PC-3 (cell line): ENCODE data around the gene PTPRE. TPM values are rescaled to one million over a fixed set of nuclear protein-coding genes. Genes with fewer than 3 reads are reported as not detected.

ENCODE experiments used
- ATAC-seq: fragments of 200-7000 bp; cut with Tn5 transposase; 2 replicates; pipeline ENCODE4 v1.9.1; 2020; ENCODE audit warnings: mild to moderate bottlenecking, moderate library complexity
- BruUV-seq: library from RNA; stranded (reverse); fragments of 400-500 nt; replicated peaks from 2 replicates; lab custom pipeline; 2021; lab: Mats Ljungman, UMichigan
- CTCF ChIA-PET: fragments of 300-600 bp; sonication (Branson Sonifier 250); formaldehyde crosslinking; loops from one replicate; lab custom pipeline; 2022; ENCODE audit warnings: antibody characterized with exemption; lab: Charles Lee
- POLR2A ChIA-PET: fragments of 300-600 bp; sonication (Branson Sonifier 250); formaldehyde crosslinking; loops from one replicate; lab custom pipeline; 2022; ENCODE audit warnings: antibody characterized with exemption; ENCODE audit not compliant: unreplicated experiment; lab: Charles Lee
- DNase-seq: peaks from one replicate; pipeline ENCODE4 v3.0.0-alpha.2; 2015
- H2AFZ ChIP-seq: fragments of 300-600 bp; sonication (generic); 2 replicates; pipeline ENCODE4 v1.6.0; 2016; ENCODE audit warnings: antibody characterized with exemption, low read length
- H3F3A ChIP-seq: fragments of 300-600 bp; sonication (generic); one replicate; pipeline ENCODE4 v1.6.0; 2017; ENCODE audit warnings: antibody characterized with exemption, low read length, control low read depth, mild to moderate bottlenecking; ENCODE audit not compliant: unreplicated experiment
- H3K27ac ChIP-seq: fragments of 300-600 bp; sonication (generic); 2 replicates; pipeline ENCODE4 v1.5.1; 2016; ENCODE audit warnings: mild to moderate bottlenecking, low read length
- H3K27me3 ChIP-seq: fragments of 300-600 bp; sonication (generic); 2 replicates; pipeline ENCODE4 v1.6.1; 2016; ENCODE audit warnings: low read length, mixed read lengths
- H3K36me3 ChIP-seq: fragments of 300-600 bp; sonication (generic); 2 replicates; pipeline ENCODE4 v1.6.1; 2016; ENCODE audit warnings: low read depth, mixed run types, low read length, mixed read lengths
- H3K4me1 ChIP-seq: fragments of 300-600 bp; sonication (generic); 2 replicates; pipeline ENCODE4 v1.5.1; 2016; ENCODE audit warnings: low read length; ENCODE audit not compliant: insufficient read depth
- H3K4me2 ChIP-seq: fragments of 300-600 bp; sonication (generic); 2 replicates; pipeline ENCODE4 v1.6.0; 2016; ENCODE audit warnings: low read length
- H3K4me3 ChIP-seq: fragments of 300-600 bp; sonication (generic); 2 replicates; pipeline ENCODE4 v1.5.1; 2016; ENCODE audit warnings: mild to moderate bottlenecking, low read length, mixed read lengths
- H3K79me2 ChIP-seq: fragments of 300-600 bp; sonication (generic); 2 replicates; pipeline ENCODE4 v1.6.1; 2017; ENCODE audit warnings: low read length, mixed read lengths
- H3K9ac ChIP-seq: fragments of 300-600 bp; sonication (generic); 2 replicates; pipeline ENCODE4 v1.6.0; 2016; ENCODE audit warnings: mild to moderate bottlenecking, low read length
- H3K9me2 ChIP-seq: fragments of 300-600 bp; sonication (generic); replicated peaks from 2 replicates; pipeline ENCODE4 v1.6.1; 2016; ENCODE audit warnings: mixed run types, low read length, mixed read lengths
- H3K9me3 ChIP-seq: fragments of 300-600 bp; sonication (generic); 2 replicates; pipeline ENCODE4 v1.6.1; 2016; ENCODE audit warnings: low read length, mixed read lengths
- H4K20me1 ChIP-seq: fragments of 300-600 bp; sonication (generic); 2 replicates; pipeline ENCODE4 v1.6.1; 2016; ENCODE audit warnings: low read length, mixed read lengths
- CTCF ChIP-seq: fragments of 300-600 bp; sonication (generic); conservative IDR thresholded peaks from 2 replicates; pipeline ENCODE4 v1.5.1; 2017; ENCODE audit warnings: antibody characterized with exemption, low read depth, mild to moderate bottlenecking, low read length
- EZH2 ChIP-seq: fragments of 300-600 bp; sonication (generic); IDR thresholded peaks from one replicate; pipeline ENCODE4 v1.6.1; 2017; ENCODE audit warnings: antibody characterized with exemption, mild to moderate bottlenecking, low read length; ENCODE audit not compliant: unreplicated experiment
- EZH2phosphoT487 ChIP-seq: fragments of 300-600 bp; sonication (generic); IDR thresholded peaks from 2 replicates; pipeline ENCODE4 v1.6.1; 2018; ENCODE audit warnings: mild to moderate bottlenecking, antibody characterized with exemption, low read length, borderline replicate concordance
- intact Hi-C: fragments of 100-400 bp; cut with micrococcal nuclease; formaldehyde crosslinking; loops from 2 replicates; pipeline ENCODE4 v1.9.0; 2023
- total RNA-seq: library from RNA; depleted of rRNA; stranded (reverse); fragments of >200 nt; gene quantifications from 2 replicates; pipeline ENCODE4 v1.2.3, GENCODE V29; 2014

The PTPRE gene
- total RNA-seq, 1 experiment from 2014 or later, result 3.1 TPM

DNA sequence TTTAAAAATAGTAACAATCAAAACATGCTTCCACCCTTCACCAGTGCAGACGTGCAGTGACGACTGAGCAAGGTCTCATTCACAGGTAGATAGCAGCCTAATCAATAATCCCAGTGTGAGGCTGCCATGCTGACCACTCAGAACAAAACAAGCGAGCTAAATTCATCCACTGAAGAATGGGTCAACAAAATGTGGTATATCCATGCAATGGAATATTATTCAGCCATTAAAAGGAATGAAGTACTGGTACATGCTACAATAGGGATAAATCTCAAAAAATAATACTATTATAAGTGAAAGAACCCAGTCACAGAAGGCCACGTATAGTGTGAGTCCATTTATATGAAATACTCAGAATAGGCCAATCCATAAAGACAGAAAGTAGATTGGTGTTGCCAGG is 74.0 kb downstream of the PTPRE start:
- Histone ChIP-seq H3K4me3 (no peak overlapping the region), H4K20me1 (no peaks in the 10 kb centered on the region), H3F3A (no peaks in the 10 kb centered on the region), H3K9me3 (no peaks in the 10 kb centered on the region), H2AFZ (no peak overlapping the region), H3K36me3 (no peaks in the 10 kb centered on the region), H3K4me1 (peaks cover 9% of the 10 kb centered on the region; the same call in 1 of the 2 replicates), H3K4me2 (no peak overlapping the region), H3K27ac (no peak overlapping the region), H3K27me3 (no peaks in the 10 kb centered on the region), H3K79me2 (no peaks in the 10 kb centered on the region), H3K9ac (no peak overlapping the region), H3K9me2 (no peaks in the 10 kb centered on the region)
- ChIA-PET POLR2A (no interaction called here), CTCF (no interaction called here)
- BruUV-seq, result no TSS peak
- intact Hi-C loops, result no loop called here
- TF ChIP-seq CTCF, result no peak
- no peak for TF ChIP-seq EZH2
- ATAC-seq, result no peak
- no peak for DNase-seq

DNA sequence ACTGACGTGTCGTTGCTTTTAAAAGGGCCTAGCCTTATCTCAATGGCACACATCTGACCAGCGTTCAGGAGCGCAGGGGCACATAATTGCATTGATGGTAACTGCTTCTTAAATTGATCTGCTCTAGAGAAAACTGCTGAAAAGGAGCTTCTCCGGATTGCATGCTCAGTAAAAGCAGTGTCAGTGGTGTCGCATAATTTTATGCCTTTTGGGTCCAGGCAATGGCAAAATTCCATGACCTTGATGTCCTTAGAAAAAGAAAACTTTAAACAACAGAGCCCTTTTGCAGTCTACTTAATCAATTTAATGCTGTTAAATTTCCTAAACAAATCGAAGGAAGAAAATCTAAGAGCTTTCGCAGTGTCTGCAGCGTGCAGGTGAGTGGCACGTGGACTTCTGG is 75.7 kb downstream of the PTPRE start:
- Histone ChIP-seq H2AFZ (no peak overlapping the region), H3K9me3 (no peaks in the 10 kb centered on the region), H3K79me2 (no peaks in the 10 kb centered on the region), H3F3A (no peaks in the 10 kb centered on the region), H3K9me2 (no peaks in the 10 kb centered on the region), H3K36me3 (no peaks in the 10 kb centered on the region), H3K4me2 (no peak overlapping the region), H4K20me1 (no peaks in the 10 kb centered on the region), H3K27ac (no peak overlapping the region), H3K9ac (no peak overlapping the region), H3K4me3 (no peak overlapping the region), H3K4me1 (peaks cover 3% of the 10 kb centered on the region; the same call in 1 of the 2 replicates), H3K27me3 (no peaks in the 10 kb centered on the region)
- ChIA-PET CTCF (no interaction called here), POLR2A (no interaction called here)
- no TSS peak for BruUV-seq
- TF ChIP-seq CTCF, result no peak
- no peak for TF ChIP-seq EZH2phosphoT487
- TF ChIP-seq EZH2, result no peak
- DNase-seq, result no peak
- intact Hi-C loops, result no loop called here
- no peak for ATAC-seq

- POLR2A ChIA-PET, result no interaction called here
These were observed 76.6 kb downstream of the PTPRE start for GRCh38 chr10:127983344-127984100.

More at GRCh38 chr10:127983344-127984100, 76.6 kb downstream of the PTPRE start:
- H3K9ac ChIP-seq, result no peak overlapping the region
- no peak overlapping the region for H3K4me3 ChIP-seq
- no peaks in the 10 kb centered on the region for H3K4me1 ChIP-seq
- H2AFZ ChIP-seq, result no peak overlapping the region
- no peaks in the 10 kb centered on the region for H3F3A ChIP-seq
- H4K20me1 ChIP-seq, result no peaks in the 10 kb centered on the region
- H3K36me3 ChIP-seq, result no peaks in the 10 kb centered on the region
- H3K4me2 ChIP-seq, result no peak overlapping the region
- H3K79me2 ChIP-seq, result no peaks in the 10 kb centered on the region
- TF ChIP-seq CTCF, result no peak
- no peak for TF ChIP-seq EZH2
- no peak for TF ChIP-seq EZH2phosphoT487
- H3K27me3 ChIP-seq, result no peaks in the 10 kb centered on the region
- no peaks in the 10 kb centered on the region for H3K9me3 ChIP-seq
- ATAC-seq (no peak), DNase-seq (no peak)
- CTCF ChIA-PET, result no interaction called here
- BruUV-seq, result no TSS peak
- intact Hi-C loops, result no loop called here
- no peaks in the 10 kb centered on the region for H3K9me2 ChIP-seq
- no peak overlapping the region for H3K27ac ChIP-seq
